ENCODE data around the gene CD180.

CD180 gene

GRCh38 chr5:67183859-67184258 lies 12.7 kb downstream of the CD180 start:
- H3K27me3 ChIP-seq (ENCODE audit: insufficient read depth, low read length) = no peaks in the 10 kb centered on the region
- peaks cover 26% of the 10 kb centered on the region for H3K4me1 ChIP-seq (ENCODE audit: insufficient read depth, low read length, severe bottlenecking)
- TF ChIP-seq EZH2 (IDR thresholded peaks at IDR 0.05; ENCODE audit: borderline replicate concordance, low read length) (no peak), CTCF (IDR thresholded peaks at IDR 0.05; ENCODE audit: low read length) (no peak)
- peaks cover under 1% of the 10 kb centered on the region; the same call in 1 of the 2 replicates for H3K9me3 ChIP-seq (ENCODE audit: low read length)
- no peaks in the 10 kb centered on the region for H3K9me2 ChIP-seq (ENCODE audit: low read depth, low read length)
- peaks cover 74% of the 10 kb centered on the region for H3K36me3 ChIP-seq (ENCODE audit: insufficient read depth, low read length)
- no peak overlapping the region for H3K4me3 ChIP-seq (ENCODE audit: low read depth, low read length, poor library complexity, severe bottlenecking)
- H3K9ac ChIP-seq (ENCODE audit: low read length) = no peak overlapping the region
- H3K27ac ChIP-seq (ENCODE audit: low read depth, low read length, poor library complexity, severe bottlenecking) = no peak overlapping the region
- no peaks in the 10 kb centered on the region for H4K20me1 ChIP-seq (ENCODE audit: insufficient read depth, low read length)
- H3F3A ChIP-seq (ENCODE audit: insufficient read depth, low read length) = no peaks in the 10 kb centered on the region
- H2AFZ ChIP-seq (ENCODE audit: low read length) = no peak overlapping the region
- no peak overlapping the region for H3K4me2 ChIP-seq (ENCODE audit: low read length)
- H3K79me2 ChIP-seq (ENCODE audit: insufficient read depth, low read length) = peaks cover 21% of the 10 kb centered on the region

GRCh38 chr5:67182301-67182790 lies 14.3 kb downstream of the CD180 start:
- H3K4me1 ChIP-seq (ENCODE audit: insufficient read depth, low read length, severe bottlenecking) = peaks cover 10% of the 10 kb centered on the region
- peaks cover 18% of the 10 kb centered on the region for H3K79me2 ChIP-seq (ENCODE audit: insufficient read depth, low read length)
- H3K4me3 ChIP-seq (ENCODE audit: low read depth, low read length, poor library complexity, severe bottlenecking) = no peak overlapping the region
- TF ChIP-seq CTCF (IDR thresholded peaks at IDR 0.05; ENCODE audit: low read length) (no peak), EZH2 (IDR thresholded peaks at IDR 0.05; ENCODE audit: borderline replicate concordance, low read length) (no peak)
- H3K9me2 ChIP-seq (ENCODE audit: low read depth, low read length) = no peaks in the 10 kb centered on the region
- no peaks in the 10 kb centered on the region for H3K27me3 ChIP-seq (ENCODE audit: insufficient read depth, low read length)
- H3K36me3 ChIP-seq (ENCODE audit: insufficient read depth, low read length) = peaks cover 86% of the 10 kb centered on the region
- H3K27ac ChIP-seq (ENCODE audit: low read depth, low read length, poor library complexity, severe bottlenecking) = no peak overlapping the region
- no peaks in the 10 kb centered on the region for H4K20me1 ChIP-seq (ENCODE audit: insufficient read depth, low read length)
- no peaks in the 10 kb centered on the region for H3F3A ChIP-seq (ENCODE audit: insufficient read depth, low read length)
- H2AFZ ChIP-seq (ENCODE audit: low read length) = no peak overlapping the region
- no peak overlapping the region for H3K9ac ChIP-seq (ENCODE audit: low read length)
- H3K9me3 ChIP-seq (ENCODE audit: low read length) = peaks cover 11% of the 10 kb centered on the region
- H3K4me2 ChIP-seq (ENCODE audit: low read length) = no peak overlapping the region

GRCh38 chr5:67181648-67182221 lies 14.9 kb downstream of the CD180 start:
- Histone ChIP-seq H3K27ac (ENCODE audit: low read depth, low read length, poor library complexity, severe bottlenecking) (no peak overlapping the region), H3F3A (ENCODE audit: insufficient read depth, low read length) (no peaks in the 10 kb centered on the region), H3K27me3 (ENCODE audit: insufficient read depth, low read length) (no peaks in the 10 kb centered on the region), H3K36me3 (ENCODE audit: insufficient read depth, low read length) (peaks cover 92% of the 10 kb centered on the region), H3K9me2 (ENCODE audit: low read depth, low read length) (no peaks in the 10 kb centered on the region), H2AFZ (ENCODE audit: low read length) (no peak overlapping the region), H3K79me2 (ENCODE audit: insufficient read depth, low read length) (peaks cover 12% of the 10 kb centered on the region), H4K20me1 (ENCODE audit: insufficient read depth, low read length) (no peaks in the 10 kb centered on the region), H3K4me2 (ENCODE audit: low read length) (no peak overlapping the region), H3K4me3 (ENCODE audit: low read depth, low read length, poor library complexity, severe bottlenecking) (no peak overlapping the region), H3K9me3 (ENCODE audit: low read length) (peaks cover 13% of the 10 kb centered on the region), H3K4me1 (ENCODE audit: insufficient read depth, low read length, severe bottlenecking) (peaks cover 4% of the 10 kb centered on the region), H3K9ac (ENCODE audit: low read length) (no peak overlapping the region)
- no peak for TF ChIP-seq EZH2 (IDR thresholded peaks at IDR 0.05; ENCODE audit: borderline replicate concordance, low read length)
- no peak for TF ChIP-seq CTCF (IDR thresholded peaks at IDR 0.05; ENCODE audit: low read length)
